Measurements from ENCODE around the gene TBC1D25.

- TF ChIP-seq CTCF (conservative IDR thresholded peaks at IDR 0.05; ENCODE audit: low read length) (no peak), EZH2phosphoT487 (IDR thresholded peaks at IDR 0.05; ENCODE audit: borderline replicate concordance, low read depth, low read length) (no peak)
These were observed 721 bp upstream of the TBC1D25 start for GRCh38 chrX:48538641-48539344.

All from OCI-LY7 (cell line).